Stomach (tissue), 9 donors: ENCODE data around the gene FBXO47. TPM values are rescaled to one million over a fixed set of nuclear protein-coding genes. Genes with fewer than 3 reads are reported as not detected.

Experiments
- DNase-seq, 2 donors: peaks; one replicate each; pipeline versions ENCODE4 v3.0.0 to v3.0.0-alpha.2; 2013 to 2019
- H3K27ac ChIP-seq, 5 donors: fragments of 200-600 bp in 4 of 5; sonication (generic) in 4 of 5; one replicate each; pipeline ENCODE4 v1.5.1; 2013 to 2019; ENCODE audit warnings: mild to moderate bottlenecking in 1 of 5, moderate library complexity in 1 of 5
- H3K27me3 ChIP-seq, 3 donors: fragments of 200-600 bp; sonication (generic); one replicate each; pipeline ENCODE4 v1.5.1; 2017 to 2019; ENCODE audit warnings: mixed run types in 1 of 3
- H3K36me3 ChIP-seq, 4 donors: fragments of 200-600 bp; sonication (generic); 1 replicate in 3 of 4; 2 replicates in 1 of 4; pipeline ENCODE4 v1.5.1; 2016 to 2019
- H3K4me1 ChIP-seq, 4 donors: fragments of 200-600 bp; sonication (generic); one replicate each; pipeline ENCODE4 v1.5.1; 2016 to 2019
- H3K4me3 ChIP-seq, 4 donors: fragments of 200-600 bp; sonication (generic) in 3 of 4; one replicate each; pipeline ENCODE4 v1.5.1; 2016 to 2019; ENCODE audit warnings: mild to moderate bottlenecking in 1 of 4
- H3K9me3 ChIP-seq, 4 donors: fragments of 200-600 bp; sonication (generic); one replicate each; pipeline ENCODE4 v1.5.1; 2016 to 2019
- CTCF ChIP-seq, 7 experiments: fragments of 450-650 bp in 4 of 7; fragments of 200-600 bp in 3 of 7; sonication (generic) in 3 of 7; IDR thresholded peaks; one replicate each; pipeline ENCODE4 v1.5.1; 2016 to 2019; ENCODE audit warnings: antibody characterized with exemption in 7 of 7, control low read depth in 2 of 7, mild to moderate bottlenecking in 1 of 7
- EP300 ChIP-seq: sonication (generic); formaldehyde crosslinking; IDR thresholded peaks from one replicate; pipeline ENCODE4 v1.6.1; 2017; ENCODE audit warnings: antibody characterized with exemption
- POLR2A ChIP-seq, 4 donors: fragments of 450-650 bp; IDR thresholded peaks; one replicate each; pipeline ENCODE4 v1.6.1; 2016; ENCODE audit warnings: antibody characterized with exemption in 4 of 4, control low read depth in 2 of 4, mild to moderate bottlenecking in 1 of 4, moderate library complexity in 1 of 4
- POLR2AphosphoS5 ChIP-seq, 3 donors: sonication (generic); formaldehyde crosslinking; IDR thresholded peaks; one replicate each; pipeline ENCODE4 v1.6.1; 2016; ENCODE audit warnings: antibody characterized with exemption in 3 of 3
- WGBS, 5 donors: extraction: QIAGEN DNeasy Blood & Tissue Kit in 3 of 5; methylation state at CpG; one replicate each; pipeline versions ENCODE4 v1.1.5 to v1.1.7; 2013 to 2018; 5-methylcytosine and 5-hydroxymethylcytosine counted together
- intact Hi-C: fragments of 100-400 bp; cut with DNase I; formaldehyde crosslinking; loops from one replicate; pipeline ENCODE4 v1.15.1; 2023; ENCODE audit warnings: low total_unique reads
- polyA plus RNA-seq, 3 donors: library from polyadenylated mRNA; stranded (reverse); fragments of 200-250 nt; gene quantifications; one replicate each; pipeline ENCODE4 v1.2.3, GENCODE V29; 2013
- total RNA-seq, 5 donors: library from RNA; depleted of rRNA; stranded (reverse); fragments of >200 nt; gene quantifications; one replicate each; pipeline versions ENCODE4 v1.1.0 to v1.2.3, GENCODE V29; 2014 to 2016
- donor health status: healthy with polysubstance abuse.
- donor health status: Bipolar disorder and iron deficiency.
- donor health status: healthy.

FBXO47 gene
- total and polyA plus RNA-seq, 8 donors, result not detected

GRCh38 chr17:38996660-38997337, 29.6 kb upstream of the FBXO47 start:
- no peak for DNase-seq
- intact Hi-C loops, result no loop called here
- peaks cover 9 to 16% (median 15%) of the 10 kb centered on the region in 4 donors for H3K4me1 ChIP-seq
- no peaks in the 10 kb centered on the region for H3K36me3 ChIP-seq
- H3K4me3 ChIP-seq, result no peak overlapping the region
- no peak for TF ChIP-seq EP300
- no peak for TF ChIP-seq CTCF (IDR thresholded peaks at IDR 0.05)
- no peak overlapping the region for H3K27ac ChIP-seq
- H3K27me3 ChIP-seq, result no peaks in the 10 kb centered on the region
- H3K9me3 ChIP-seq, result peaks cover 0 to 21% (median 14%) of the 10 kb centered on the region in 4 donors
- 86 to 93% (median 92%) methylated on average over 5 of the region's 5 CpGs for WGBS, 5 donors

GRCh38 chr17:38994026-38994425, 26.8 kb upstream of the FBXO47 start:
- no peak for DNase-seq
- H3K4me3 ChIP-seq, result no peak overlapping the region
- no peaks in the 10 kb centered on the region for H3K4me1 ChIP-seq
- no peak for TF ChIP-seq CTCF (IDR thresholded peaks at IDR 0.05)
- no peak for TF ChIP-seq POLR2A (IDR thresholded peaks at IDR 0.05)
- TF ChIP-seq EP300, result no peak
- no peak for TF ChIP-seq POLR2AphosphoS5 (IDR thresholded peaks at IDR 0.05)
- WGBS, 5 donors, result 9 to 27% (median 14%) methylated on average over 2 of the region's 2 CpGs
- intact Hi-C loops, result no loop called here
- H3K27me3 ChIP-seq, result no peaks in the 10 kb centered on the region
- no peak overlapping the region for H3K27ac ChIP-seq
- H3K9me3 ChIP-seq, result peaks cover 0 to 21% (median 14%) of the 10 kb centered on the region in 4 donors
- no peaks in the 10 kb centered on the region for H3K36me3 ChIP-seq

GRCh38 chr17:38984666-38985065, 17.5 kb upstream of the FBXO47 start:
- no peak for TF ChIP-seq POLR2A (IDR thresholded peaks at IDR 0.05)
- TF ChIP-seq CTCF (IDR thresholded peaks at IDR 0.05), result no peak
- TF ChIP-seq EP300, result no peak
- no peak for TF ChIP-seq POLR2AphosphoS5 (IDR thresholded peaks at IDR 0.05)
- 59 to 81% (median 73%) methylated on average over 2 of the region's 2 CpGs for WGBS, 5 donors
- no peak for DNase-seq
- intact Hi-C loops, result loop anchor here (5.0 kb wide), 1 partner anchor 168 kb away; the partner anchor contains the start of gene PLXDC1
- H3K4me1 ChIP-seq, result peaks cover 0 to 21% (median 2%) of the 10 kb centered on the region in 4 donors
- H3K27ac ChIP-seq, result no peak overlapping the region
- H3K36me3 ChIP-seq, result no peaks in the 10 kb centered on the region
- H3K9me3 ChIP-seq, result no peaks in the 10 kb centered on the region
- no peak overlapping the region for H3K4me3 ChIP-seq
- no peaks in the 10 kb centered on the region for H3K27me3 ChIP-seq

- intact Hi-C loops, result loop anchor here (5.0 kb wide), 1 partner anchor 169 kb away; the partner anchor contains the start of gene PLXDC1
Measured at GRCh38 chr17:38982858-38983746, 15.9 kb upstream of the FBXO47 start.

More at GRCh38 chr17:38982858-38983746, 15.9 kb upstream of the FBXO47 start:
- Histone ChIP-seq H3K36me3 (no peaks in the 10 kb centered on the region), H3K9me3 (no peaks in the 10 kb centered on the region), H3K27me3 (no peaks in the 10 kb centered on the region), H3K4me3 (no peak overlapping the region), H3K27ac (no peak overlapping the region), H3K4me1 (peaks cover 0 to 21% (median 2%) of the 10 kb centered on the region in 4 donors)
- TF ChIP-seq POLR2AphosphoS5 (IDR thresholded peaks at IDR 0.05) (peak in 1 of 3 donors; percentile 37), EP300 (no peak), POLR2A (IDR thresholded peaks at IDR 0.05) (no peak), CTCF (IDR thresholded peaks at IDR 0.05) (peak in 5 of 7 experiments; percentile 53 to 77 (median 73))
- 54 to 62% (median 59%) methylated on average over 11 of the region's 11 CpGs for WGBS, 5 donors
- peak; percentile 49 to 90 for DNase-seq
